WTC11 (cell line): Measurements from ENCODE around the gene CDK11A.

Experiments used
- CTCF ChIP-seq: fragments of 200-600 bp; IDR thresholded peaks from 2 replicates; pipeline ENCODE4 v1.8.0; 2022; ENCODE audit warnings: antibody characterized with exemption
- GRHL2 ChIP-seq: fragments of 250-450 bp; sonication (Bioruptor Pico); IDR thresholded peaks from 2 replicates; pipeline ENCODE4 v1.8.0; 2022; ENCODE audit warnings: mild to moderate bottlenecking, moderate library complexity; ENCODE audit not compliant: insufficient replicate concordance, severe bottlenecking
- JUN ChIP-seq: sonication (generic); formaldehyde crosslinking; IDR thresholded peaks from 2 replicates; pipeline ENCODE4 v1.8.0; 2023; ENCODE audit warnings: mild to moderate bottlenecking, missing genetic modification reagents
- MAX ChIP-seq: sonication (generic); formaldehyde crosslinking; IDR thresholded peaks from 2 replicates; pipeline ENCODE4 v1.8.0; 2022; ENCODE audit warnings: mild to moderate bottlenecking, missing genetic modification reagents
- TEAD4 ChIP-seq: sonication (generic); formaldehyde crosslinking; IDR thresholded peaks from 2 replicates; pipeline ENCODE4 v1.8.0; 2022; ENCODE audit warnings: mild to moderate bottlenecking, missing genetic modification reagents
- USF2 ChIP-seq: sonication (generic); formaldehyde crosslinking; IDR thresholded peaks from 2 replicates; pipeline ENCODE4 v1.8.1; 2023; ENCODE audit warnings: mild to moderate bottlenecking, missing genetic modification reagents, moderate library complexity
- ZNF396 ChIP-seq: fragments of 250-450 bp; sonication (Bioruptor Pico); IDR thresholded peaks from 2 replicates; pipeline ENCODE4 v1.8.0; 2021; ENCODE audit warnings: mild to moderate bottlenecking, moderate library complexity, borderline replicate concordance

GRCh38 chr1:1771096-1771495 is 46.9 kb upstream of the CDK11A start:
- no peak for TF ChIP-seq USF2
- no peak for TF ChIP-seq CTCF
- TF ChIP-seq MAX: no peak
- no peak for TF ChIP-seq JUN
- no peak for TF ChIP-seq GRHL2 (CRISPR knock-in tag)
- TF ChIP-seq ZNF396: no peak
- no peak for TF ChIP-seq TEAD4 (CRISPR knock-in tag)
